Measurements from ENCODE around the gene ARSK.
"Not testable (repeated sequence)": the region's sequence is repeated elsewhere in the genome, so short reads cannot be mapped to it uniquely, and the experiment has no call there.

The ARSK gene

DNA sequence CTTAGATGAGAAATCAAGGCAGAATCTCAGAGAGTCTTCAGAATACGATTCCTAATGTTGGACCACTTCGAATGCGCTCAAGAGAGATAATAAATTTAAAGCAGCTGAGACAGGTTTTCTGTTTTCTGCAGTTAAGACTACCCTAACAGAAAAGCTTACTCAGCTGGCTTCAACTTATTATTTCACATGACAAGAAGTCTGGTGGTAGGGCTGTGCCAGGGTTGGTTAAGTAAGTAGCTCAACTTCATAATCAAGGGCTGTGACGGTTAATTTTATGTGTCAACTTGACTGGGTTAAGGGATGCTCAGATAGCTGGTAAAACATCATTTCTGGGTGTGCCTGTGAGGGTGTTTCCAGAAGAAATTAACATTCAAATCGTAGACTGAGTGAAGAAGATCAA is 68.8 kb downstream of the ARSK start:
- no peak for DNase-seq

DNA sequence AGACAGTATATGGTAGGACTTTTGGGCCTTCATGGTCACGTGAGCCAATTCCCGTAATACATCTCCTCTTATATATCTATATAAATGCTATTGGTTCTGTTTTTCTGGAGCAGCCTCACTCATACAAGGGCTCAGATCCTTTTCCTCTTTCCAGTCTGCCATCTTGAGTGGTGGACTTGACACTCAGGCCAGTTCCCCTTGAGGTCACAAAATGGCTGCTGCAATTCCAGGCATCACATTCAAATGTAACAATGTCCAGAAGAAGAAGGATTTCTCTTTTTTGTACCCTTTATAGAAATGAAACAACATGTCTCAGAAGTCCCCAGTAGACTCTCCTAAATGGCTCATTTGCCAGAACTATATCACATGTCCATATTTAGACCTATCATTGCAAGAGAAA is 69.5 kb downstream of the ARSK start:
- no peak for DNase-seq

DNA sequence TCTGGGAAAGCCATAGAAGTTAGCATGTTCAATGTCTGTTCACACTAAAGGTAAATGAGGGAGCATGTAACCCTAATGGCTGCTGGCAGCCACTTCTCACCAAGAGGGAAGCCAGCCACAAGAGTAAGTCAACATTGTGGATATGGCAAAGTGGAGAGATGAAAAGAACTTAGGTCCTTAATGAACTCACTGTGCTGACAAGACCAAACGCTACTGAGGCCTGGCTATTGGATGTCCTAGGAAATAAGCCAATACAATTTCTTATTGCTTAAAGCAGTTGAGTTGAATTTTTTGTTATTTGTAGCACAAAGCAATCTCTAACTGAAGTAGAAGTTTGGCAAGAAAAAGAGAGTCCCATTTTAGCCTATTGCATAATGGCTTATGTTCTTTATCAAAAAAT is 71.8 kb downstream of the ARSK start:
- DNase-seq, result no peak

DNA sequence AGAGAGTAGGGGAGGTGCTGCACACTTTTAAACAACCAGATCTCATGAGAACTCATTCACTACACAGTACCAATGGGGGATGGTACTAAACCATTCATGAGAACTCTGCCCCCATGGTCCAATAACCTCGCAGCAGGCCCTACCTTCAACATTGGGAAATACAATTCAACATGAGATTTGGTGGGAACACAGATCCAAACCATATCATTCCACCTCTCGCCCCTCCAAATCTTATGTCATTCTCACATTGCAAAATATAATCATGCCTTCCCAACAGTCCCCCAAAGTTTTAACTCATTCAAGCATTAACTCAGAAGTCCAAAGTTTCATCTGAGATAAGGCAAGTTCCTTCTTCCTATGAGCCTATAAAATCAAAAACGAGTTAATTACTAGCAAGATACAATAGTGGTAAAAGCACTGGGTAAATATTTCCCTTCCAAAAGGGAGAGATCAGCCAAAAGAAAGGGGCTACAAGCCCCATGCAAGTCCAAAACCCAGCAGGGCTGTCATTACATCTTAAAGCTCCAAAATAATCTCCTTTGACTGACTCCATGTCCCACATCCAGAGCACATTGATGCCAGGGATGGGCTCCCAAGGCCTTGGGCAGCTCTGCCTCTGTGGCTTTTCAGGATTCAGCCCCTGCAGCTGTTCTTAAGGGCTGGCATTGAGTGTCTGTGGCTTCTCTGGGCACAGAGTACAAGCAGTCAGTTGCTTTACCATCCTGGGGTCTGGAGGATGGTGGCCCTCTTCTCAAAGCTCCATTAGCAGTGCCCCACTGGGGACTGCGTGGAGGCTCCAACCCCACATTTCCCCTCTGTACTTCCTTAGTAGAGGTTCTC is 73.3 kb downstream of the ARSK start:
- DNase-seq, result no peak

DNA sequence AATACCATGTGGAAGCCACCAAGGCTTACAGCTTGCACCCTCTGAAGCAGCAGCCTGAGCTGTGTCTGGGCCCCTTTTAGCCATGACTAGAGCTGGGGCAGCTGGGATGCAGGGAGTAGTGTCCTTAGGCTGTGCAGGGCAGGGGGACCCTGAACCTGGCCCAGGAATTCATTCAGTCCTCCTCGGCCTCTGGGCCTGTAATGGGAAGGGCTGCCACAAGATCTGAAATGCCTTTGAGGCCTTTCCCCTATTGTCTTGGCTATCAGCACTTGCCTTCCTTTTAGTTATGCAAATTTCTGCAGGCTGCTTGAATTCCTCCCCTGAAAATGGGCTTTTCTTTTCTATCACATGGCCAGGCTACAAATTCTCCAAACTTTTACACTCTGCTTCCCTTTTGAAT is 74.0 kb downstream of the ARSK start:
- DNase-seq, result no peak

DNA sequence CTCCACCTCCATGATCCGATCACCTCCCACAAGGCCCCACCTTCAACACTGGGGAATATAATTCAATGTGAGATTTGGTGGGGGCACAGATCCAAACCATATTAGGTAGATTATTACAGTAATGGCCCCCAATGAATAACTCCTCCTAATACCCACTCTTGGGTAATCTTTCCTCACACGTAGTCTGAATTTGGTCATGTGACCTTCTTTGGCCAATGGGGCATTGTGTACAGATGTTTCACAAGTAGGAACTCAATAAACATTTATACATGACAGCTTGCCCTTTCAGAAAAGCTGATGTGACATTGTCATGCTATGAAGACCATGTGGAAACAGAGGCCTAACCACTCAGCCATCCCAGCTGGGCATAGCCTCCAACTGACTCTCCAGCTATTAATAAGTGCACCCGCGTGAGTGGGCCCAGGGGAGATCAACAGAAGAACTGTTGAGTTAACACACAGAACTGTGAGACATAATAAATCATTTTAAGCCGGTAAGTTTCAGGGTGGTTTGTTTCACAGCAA is 75.6 kb downstream of the ARSK start:
- no peak for DNase-seq

DNA sequence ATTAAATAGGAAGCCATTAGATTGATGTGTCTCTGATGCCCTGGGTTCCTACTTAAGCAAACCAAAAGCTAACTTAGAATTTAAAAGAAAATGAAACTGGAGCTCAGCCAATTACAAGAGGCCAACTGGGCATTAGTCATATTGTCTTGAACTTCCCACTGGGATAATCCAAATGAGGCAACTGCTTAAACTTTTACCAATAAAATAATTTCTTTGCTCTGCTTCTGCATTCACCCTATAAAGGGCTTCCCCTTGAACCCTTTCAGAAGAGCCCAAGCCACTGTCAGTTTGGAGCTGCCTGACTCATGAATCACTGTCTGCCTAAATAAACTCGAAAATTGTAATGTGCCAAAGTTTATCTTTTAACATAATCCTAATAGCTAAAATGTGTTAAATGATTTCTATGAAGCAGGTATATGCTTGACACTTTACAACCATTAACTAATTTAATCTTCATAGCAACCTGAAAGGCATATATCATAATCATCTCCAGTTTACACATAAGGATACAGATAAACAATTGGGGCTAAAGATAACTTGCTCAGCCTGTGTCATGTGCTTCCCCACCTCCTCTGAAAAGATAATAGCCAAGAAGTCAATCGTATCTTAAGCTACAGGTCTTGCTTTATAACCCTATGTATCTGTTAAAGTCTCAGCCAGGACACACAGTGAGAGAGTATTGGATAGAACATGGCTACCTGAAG is 76.5 kb downstream of the ARSK start:
- DNase-seq, result peak in 1 of 2 experiments; percentile 11

DNA sequence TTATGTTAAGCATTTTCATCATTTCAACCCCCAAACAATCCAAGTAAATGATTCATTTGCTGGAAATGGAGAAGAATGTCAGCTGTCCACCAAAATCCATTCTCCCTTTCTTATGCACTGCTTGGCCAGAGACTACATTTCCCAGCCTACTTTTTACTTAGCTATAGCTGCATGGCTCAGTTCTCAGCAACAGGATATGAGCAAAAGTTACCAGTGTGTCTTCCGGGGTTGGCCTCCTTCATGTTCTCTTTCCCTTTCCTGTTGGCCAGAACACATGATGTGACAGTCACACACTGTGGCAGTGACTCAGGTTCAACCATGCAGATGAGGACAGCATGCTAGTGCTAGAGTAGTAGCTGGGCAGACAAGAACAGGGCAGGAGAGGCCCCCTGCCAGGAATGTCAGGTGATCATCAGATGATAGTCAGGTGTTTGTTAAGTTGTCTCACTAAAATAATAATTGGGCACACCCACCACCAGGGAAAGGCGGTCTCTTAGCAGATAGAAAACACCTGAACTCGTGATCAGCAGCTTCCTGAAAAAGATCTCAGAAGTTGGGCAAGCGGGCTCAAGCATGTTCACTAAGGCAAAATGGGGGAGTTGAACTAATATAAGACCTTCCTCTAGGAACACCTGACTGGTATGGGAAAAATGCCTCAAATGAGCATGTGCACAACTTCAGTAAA is 77.2 kb downstream of the ARSK start:
- no peak for DNase-seq

DNA sequence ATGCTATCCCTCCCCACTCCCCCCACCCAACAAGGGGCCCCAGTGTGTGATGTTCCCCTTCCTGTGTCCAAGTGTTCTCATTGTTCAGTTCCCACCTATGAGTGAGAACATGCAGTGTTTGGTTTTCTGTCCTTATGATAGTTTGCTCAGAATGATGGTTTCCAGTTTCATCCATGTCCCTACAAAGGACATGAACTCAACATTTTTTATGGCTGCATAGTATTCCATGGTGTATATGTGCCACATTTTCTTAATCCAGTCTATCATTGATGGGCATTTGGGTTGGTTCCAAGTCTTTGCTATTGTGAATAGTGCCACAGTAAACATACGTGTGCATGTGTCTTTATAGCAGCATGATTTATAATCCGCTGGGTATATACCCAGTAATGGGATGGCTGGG is 78.0 kb downstream of the ARSK start:
- not testable (repeated sequence) for DNase-seq

DNA sequence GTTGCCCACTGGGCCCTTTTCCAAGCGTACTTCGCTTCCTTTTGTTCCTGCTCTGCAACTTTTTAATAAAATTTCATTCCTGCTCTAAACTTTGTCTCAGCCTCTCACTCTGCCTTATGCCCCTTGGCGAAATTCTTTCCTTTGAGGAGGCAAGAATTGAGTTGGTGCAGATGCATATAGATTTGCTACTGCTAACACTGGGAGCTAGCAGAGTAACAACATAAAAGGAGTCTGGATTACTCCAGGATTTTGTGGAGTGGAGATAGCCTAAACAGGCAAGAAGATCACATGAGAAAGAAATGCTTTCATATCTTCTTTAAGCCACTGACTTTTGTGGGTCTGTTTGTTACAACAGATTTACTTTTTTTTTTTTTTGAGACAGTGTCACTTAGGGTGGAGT is 78.8 kb downstream of the ARSK start:
- no peak for DNase-seq

DNA sequence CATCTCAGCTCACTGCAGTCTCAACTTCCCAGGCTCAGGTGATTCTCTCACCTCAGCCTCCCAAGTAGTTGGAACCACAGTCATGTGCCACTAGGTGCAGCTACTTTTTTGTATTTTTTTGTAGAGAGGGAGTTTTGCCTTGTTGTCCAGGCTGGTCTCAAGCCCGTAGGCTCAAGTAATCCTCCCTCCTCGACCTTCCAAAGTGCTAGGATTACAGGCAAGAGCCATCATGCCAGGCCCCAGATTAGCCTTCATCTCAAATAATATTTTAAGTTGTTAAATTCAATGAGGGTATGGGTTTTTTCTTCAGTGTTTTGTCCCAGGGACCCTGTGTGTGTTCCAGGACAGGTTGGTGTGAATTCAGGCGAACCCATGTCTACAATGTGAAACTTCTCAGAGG is 79.2 kb downstream of the ARSK start:
- no peak for DNase-seq

DNA sequence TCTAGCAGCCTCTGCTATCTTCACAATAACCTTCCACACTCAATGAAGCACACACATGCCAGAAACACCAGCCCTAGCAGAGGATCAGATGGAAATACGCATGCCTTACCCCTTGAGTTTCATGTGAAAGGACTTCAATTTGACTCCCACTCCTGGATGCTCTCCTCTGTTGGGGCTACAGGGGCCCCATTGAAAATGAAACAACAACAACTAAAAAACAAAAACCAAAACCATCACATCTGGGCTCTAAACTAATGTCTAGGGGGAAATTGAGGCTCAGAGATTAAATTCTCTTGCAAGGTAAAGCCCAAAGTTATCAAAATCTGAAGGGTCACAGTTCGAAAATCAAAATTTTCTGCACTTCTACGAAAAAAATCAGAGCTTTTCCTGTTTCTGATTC is 83.7 kb downstream of the ARSK start:
- no peak for DNase-seq

DNA sequence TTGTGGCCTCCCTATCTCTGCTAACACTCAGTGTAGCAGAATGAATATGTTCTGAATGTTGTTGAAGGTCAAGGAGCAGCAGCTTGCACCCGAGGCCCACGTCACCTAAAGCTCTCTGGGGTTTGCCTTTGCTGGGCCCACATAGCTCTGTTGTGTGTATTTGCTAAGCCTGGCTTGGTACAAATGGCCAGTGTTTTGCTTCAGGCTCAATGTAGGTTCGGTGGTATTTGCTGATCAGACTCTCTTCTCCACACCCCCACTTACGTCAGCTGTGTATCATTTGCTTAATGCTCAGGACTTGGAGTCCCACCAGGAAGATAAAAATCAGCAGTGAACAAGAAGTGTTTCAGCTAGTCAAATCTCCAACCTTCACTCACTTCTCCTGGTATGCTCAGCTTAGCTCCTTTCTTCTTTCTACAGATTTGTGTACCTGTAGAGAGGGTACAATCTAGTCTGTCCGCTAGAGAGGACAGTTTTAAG is 86.9 kb downstream of the ARSK start:
- DNase-seq, result no peak

DNA sequence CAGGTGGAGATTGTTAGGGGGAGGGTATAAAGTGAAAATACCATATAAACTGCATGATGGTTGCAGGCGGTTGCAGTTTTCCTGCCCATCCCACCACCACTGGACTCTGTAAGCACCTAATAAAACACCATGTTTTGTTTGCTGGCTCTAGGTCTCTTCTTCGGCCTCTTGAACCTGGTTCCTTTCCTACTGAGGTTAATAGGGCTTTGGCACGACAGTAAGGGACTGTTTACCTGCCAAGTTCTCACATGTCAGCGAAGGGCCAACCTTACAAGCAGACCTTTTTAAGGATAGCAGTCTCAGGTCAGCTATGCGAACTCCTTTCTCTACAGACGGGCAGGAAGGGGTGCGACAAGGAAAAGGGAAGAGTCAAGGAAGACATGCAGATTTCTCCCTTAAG is 88.3 kb downstream of the ARSK start:
- DNase-seq, result no peak

DNA sequence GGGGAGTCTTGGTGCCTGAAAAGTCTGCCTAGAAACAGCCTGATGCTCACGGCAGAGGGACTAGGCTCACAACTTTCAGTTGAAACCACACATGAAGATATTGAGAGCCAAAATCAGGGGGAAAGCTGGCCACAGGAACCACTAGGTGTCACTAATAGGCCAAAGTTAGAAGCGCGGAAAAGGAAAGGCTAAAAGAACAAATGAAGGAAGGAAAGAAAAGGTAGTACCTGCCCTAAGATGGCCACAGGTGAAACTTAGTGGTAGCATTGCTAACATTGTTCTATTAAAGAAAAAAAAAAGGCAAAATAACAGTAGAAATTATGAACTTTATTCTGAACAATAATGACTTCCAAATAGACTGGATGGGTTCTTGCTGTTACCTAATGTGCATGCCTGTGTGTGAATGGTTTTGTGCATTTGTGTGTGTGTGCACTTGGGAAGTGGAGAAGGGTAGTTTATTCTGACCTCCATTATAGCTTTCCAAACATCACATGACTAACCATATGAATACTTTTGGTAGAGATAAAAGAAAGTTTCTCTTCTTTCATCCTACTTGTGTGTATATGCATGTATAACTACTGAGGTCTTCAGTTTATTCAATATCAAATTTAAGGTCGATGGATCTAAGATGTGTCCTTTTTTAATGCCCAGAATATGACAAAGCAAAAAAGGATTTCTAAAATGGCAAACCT is 89.6 kb downstream of the ARSK start:
- peak; percentile 24 to 47 for DNase-seq

DNA sequence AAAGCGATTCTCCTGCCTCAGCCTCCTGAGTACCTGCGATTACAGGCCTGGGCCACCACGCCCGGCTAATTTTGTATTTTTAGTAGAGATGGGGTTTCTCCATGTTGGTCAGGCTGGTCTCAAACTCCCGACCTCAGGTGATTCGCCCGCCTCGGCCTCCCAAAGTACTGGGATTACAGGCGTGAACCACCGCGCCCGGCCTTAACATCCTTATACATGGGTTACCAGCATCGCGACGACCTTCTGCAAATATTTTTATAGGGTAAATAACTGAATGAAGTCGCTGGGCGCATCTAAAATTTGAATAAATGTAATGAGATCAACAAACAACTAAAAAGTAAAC is 91.3 kb downstream of the ARSK start:
- not testable (repeated sequence) for DNase-seq

DNA sequence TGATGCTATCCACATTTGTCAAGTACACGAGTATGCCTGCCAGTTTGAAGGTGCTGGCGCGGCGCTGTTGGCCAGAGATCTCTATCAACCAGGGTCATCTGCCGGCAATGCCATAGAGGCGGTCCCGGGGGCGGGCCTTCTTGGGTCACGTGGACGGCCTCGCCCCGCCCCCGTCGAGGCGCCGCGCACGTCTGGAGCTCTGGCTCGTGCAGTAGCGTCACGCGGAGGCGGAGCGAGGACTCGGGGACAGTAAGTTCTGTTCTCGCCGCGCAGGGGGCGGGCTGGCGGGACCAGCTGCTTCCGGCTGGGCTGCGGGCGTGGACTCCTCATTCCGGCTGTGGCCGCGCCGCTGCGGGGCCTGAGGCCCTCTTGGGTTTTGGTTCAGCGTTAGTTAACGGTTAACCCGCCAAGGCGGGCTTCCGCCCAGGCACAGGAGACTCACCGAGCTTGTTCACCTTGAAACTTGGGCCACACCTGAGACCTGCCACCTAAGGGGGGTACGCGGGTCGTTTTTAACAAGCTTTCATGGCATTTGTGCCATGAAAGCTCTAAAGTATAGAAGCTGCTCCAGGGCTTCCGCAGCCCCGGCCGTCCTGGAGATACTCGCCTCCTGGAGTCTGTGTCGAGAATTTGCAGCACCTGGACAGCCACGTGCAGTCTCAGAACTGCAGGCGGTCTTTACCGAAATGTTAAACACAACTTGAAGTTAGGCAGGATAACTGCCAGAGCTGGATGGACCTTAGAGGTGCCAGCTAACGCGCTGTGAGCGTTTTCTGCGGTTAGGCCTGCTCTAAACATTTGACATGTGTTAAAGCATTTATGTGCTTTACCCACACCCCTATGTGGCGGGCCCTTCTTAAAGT is 91.9 kb downstream of the ARSK start, which contains the start of gene RFESD:
RFESD (plus strand) TSS at position 209 of the 863 bp plus-strand sequence. CDS start 5,495 bp downstream, outside the sequence.
- peak; percentile 89 to 98 for DNase-seq

DNA sequence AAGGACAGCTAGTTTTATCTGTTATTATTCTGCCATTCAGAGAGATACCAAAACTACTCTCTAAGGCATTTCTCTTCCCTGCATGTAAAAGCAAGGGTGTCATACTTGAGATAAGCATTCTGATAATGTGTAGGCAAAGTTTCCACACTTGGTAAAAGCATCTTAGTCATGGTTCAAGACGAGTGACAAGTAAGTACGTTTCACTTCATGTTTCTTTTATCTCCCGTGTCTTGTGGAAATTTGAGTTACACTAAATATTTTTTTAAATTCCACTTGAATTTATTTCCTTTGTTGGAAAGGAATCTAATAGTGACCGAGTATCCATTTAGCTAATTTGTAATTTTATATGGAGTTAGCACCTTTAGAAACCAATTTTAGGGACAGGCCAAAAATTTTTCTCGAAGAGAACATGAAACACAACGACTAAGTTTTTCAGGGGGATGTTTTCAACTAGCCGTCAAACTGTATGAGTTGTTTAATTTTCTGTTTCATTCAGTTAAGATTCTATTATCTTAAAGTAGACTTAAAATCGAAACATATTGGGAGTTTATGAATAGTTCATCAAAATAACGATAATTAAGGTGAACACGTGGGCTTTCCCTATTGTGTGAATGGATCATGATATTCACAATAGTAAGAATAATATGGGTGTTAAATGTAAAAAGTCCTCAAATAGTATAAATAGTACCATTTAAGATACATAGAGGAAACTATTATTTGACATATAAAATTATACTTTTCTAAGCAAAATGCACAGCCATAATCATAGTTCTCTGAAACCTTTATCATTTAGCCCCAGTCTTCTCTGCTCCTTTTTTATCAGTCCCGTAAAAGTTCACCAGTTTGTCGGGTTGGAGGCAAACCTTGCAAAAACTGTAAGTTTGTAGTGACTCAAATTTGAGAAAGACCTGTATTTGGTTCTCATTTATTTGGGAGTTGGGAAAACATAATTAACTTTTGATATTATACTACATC is 93.3 kb downstream of the ARSK start:
- DNase-seq, result no peak

DNA sequence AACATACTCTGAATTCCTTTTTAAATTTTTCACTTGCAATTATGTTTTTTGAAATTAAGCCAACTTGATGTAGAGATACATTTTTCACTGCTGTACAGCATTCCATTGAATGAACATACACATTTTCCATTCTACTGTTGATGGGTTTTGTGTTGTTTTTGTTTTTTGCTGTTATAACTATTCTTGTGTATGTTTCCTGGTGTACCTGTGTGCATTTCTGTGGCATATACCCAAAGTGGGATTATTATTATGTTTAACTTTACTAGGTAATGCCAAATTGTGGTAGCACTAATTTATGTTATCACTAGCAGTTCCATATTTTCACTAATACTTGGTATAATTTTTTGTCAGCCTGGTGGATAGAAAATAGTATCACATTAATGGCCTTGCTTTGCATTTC is 94.4 kb downstream of the ARSK start:
- no peak for DNase-seq

DNA sequence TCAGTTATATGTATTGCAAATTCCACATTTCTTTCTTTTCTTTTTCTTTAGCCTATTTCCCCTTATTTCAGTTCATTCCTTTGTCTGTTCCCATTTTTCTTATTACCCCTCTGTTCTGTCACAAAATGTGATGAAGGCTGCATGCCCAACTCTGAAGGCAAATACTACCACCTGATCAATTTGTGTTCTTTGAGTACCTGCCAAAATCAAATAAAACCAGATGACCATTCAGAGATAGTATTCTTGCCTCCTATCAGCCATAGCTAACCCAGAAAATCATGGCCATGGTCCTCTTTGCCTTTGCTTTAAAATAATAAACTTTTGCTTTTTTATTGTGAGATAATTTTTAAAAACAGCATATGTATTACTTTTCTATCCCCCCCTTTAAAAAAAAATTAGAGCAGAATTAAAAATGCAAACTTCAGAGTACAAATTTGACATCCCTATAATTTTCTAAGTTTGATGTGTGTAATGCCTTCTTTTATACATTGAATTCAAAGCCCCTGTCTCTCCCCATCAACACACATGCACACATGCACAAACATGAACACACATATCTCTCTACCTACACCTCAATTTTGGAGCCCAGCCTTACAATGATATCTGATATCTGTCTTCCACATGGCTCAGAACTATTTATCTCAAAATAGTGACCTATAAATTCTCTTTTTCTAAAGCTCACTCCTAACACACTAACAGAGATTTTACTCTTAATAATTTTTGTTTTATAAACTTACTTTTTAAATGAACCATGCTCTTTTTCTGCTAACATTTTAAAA is 95.1 kb downstream of the ARSK start:
- DNase-seq, result no peak

Measured in NCI-H446 (cell line).